ENCODE measurements around the gene ADCY2. TPM values are rescaled to one million over a fixed set of nuclear protein-coding genes. Genes with fewer than 3 reads are reported as not detected.

ADCY2 gene
- total RNA-seq, 1 experiment from 2014 or later: not detected

GRCh38 chr5:7363067-7363677 lies 32.8 kb upstream of the ADCY2 start:
- CTCF ChIA-PET: no interaction called here
- POLR2A ChIA-PET: no interaction called here
- Mint-ChIP-seq H3K27ac (ENCODE audit: low read depth, unreplicated experiment) (no peak overlapping the region), H3K36me3 (ENCODE audit: insufficient read depth, unreplicated experiment) (no peaks in the 10 kb centered on the region), H3K4me1 (ENCODE audit: insufficient read depth, unreplicated experiment) (no peaks in the 10 kb centered on the region), H3K27me3 (ENCODE audit: insufficient read depth, unreplicated experiment) (no peaks in the 10 kb centered on the region), H3K9me3 (ENCODE audit: unreplicated experiment) (peaks cover 26% of the 10 kb centered on the region), H3K4me3 (ENCODE audit: unreplicated experiment) (no peak overlapping the region)
- no peak for DNase-seq (ENCODE audit: unreplicated experiment)
- intact Hi-C loops (cut with micrococcal nuclease): no loop called here
- no peak for TF ChIP-seq CTCF (IDR thresholded peaks at IDR 0.05; ENCODE audit: unreplicated experiment)
- no TSS peak for BruUV-seq (replicated peaks)

- intact Hi-C loops (cut with micrococcal nuclease): no loop called here
- BruUV-seq (replicated peaks): no TSS peak
- no peaks in the 10 kb centered on the region for H3K36me3 Mint-ChIP-seq (ENCODE audit: insufficient read depth, unreplicated experiment)
- H3K27ac Mint-ChIP-seq (ENCODE audit: low read depth, unreplicated experiment): no peak overlapping the region
- TF ChIP-seq CTCF (IDR thresholded peaks at IDR 0.05; ENCODE audit: unreplicated experiment): no peak
- peaks cover 23% of the 10 kb centered on the region for H3K9me3 Mint-ChIP-seq (ENCODE audit: unreplicated experiment)
- H3K4me3 Mint-ChIP-seq (ENCODE audit: unreplicated experiment): no peak overlapping the region
- no peak for DNase-seq (ENCODE audit: unreplicated experiment)
- CTCF ChIA-PET: no interaction called here
- H3K4me1 Mint-ChIP-seq (ENCODE audit: insufficient read depth, unreplicated experiment): no peaks in the 10 kb centered on the region
- POLR2A ChIA-PET: no interaction called here
- H3K27me3 Mint-ChIP-seq (ENCODE audit: insufficient read depth, unreplicated experiment): no peaks in the 10 kb centered on the region
Measured at GRCh38 chr5:7364226-7364875, 31.6 kb upstream of the ADCY2 start.

DNA sequence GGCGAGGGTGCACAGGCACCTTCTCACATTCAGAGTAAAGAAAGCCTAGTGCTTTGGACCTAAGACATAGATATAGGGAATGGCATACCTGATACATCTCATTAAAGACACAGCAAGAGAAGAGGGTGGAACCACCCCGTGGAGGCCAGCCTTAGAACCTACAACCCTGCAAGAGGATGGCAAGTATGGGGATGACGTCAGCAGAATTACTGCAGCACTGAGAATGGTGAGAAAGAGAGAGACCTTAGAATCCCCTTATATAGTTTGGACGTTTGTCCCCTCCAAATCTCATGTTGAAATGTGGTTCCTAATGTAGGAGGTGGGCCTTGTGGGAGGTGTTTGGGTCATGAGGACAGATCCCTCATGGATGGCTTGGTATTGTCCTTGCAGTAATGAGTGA lies 28.2 kb upstream of the ADCY2 start:
- Mint-ChIP-seq H3K4me1 (ENCODE audit: insufficient read depth, unreplicated experiment) (no peaks in the 10 kb centered on the region), H3K4me3 (ENCODE audit: unreplicated experiment) (no peak overlapping the region), H3K36me3 (ENCODE audit: insufficient read depth, unreplicated experiment) (no peaks in the 10 kb centered on the region), H3K27ac (ENCODE audit: low read depth, unreplicated experiment) (no peak overlapping the region), H3K9me3 (ENCODE audit: unreplicated experiment) (peaks cover 31% of the 10 kb centered on the region), H3K27me3 (ENCODE audit: insufficient read depth, unreplicated experiment) (no peaks in the 10 kb centered on the region)
- ChIA-PET POLR2A (no interaction called here), CTCF (interaction anchor here (0.6 kb wide), 1 partner anchor 394 kb away, joined by 3 read pairs; no protein-coding TSS in a partner anchor)
- intact Hi-C loops (cut with micrococcal nuclease): no loop called here
- TF ChIP-seq CTCF (IDR thresholded peaks at IDR 0.05; ENCODE audit: unreplicated experiment): no peak
- BruUV-seq (replicated peaks): no TSS peak
- DNase-seq (ENCODE audit: unreplicated experiment): no peak

GRCh38 chr5:7372399-7372798 lies 23.5 kb upstream of the ADCY2 start:
- ChIA-PET POLR2A (no interaction called here), CTCF (no interaction called here)
- H3K27ac Mint-ChIP-seq (ENCODE audit: low read depth, unreplicated experiment): no peak overlapping the region
- H3K4me3 Mint-ChIP-seq (ENCODE audit: unreplicated experiment): no peak overlapping the region
- no peaks in the 10 kb centered on the region for H3K4me1 Mint-ChIP-seq (ENCODE audit: insufficient read depth, unreplicated experiment)
- peaks cover 21% of the 10 kb centered on the region for H3K27me3 Mint-ChIP-seq (ENCODE audit: insufficient read depth, unreplicated experiment)
- H3K36me3 Mint-ChIP-seq (ENCODE audit: insufficient read depth, unreplicated experiment): no peaks in the 10 kb centered on the region
- no peak for TF ChIP-seq CTCF (IDR thresholded peaks at IDR 0.05; ENCODE audit: unreplicated experiment)
- intact Hi-C loops (cut with micrococcal nuclease): no loop called here
- H3K9me3 Mint-ChIP-seq (ENCODE audit: unreplicated experiment): peaks cover 43% of the 10 kb centered on the region
- DNase-seq (ENCODE audit: unreplicated experiment): no peak
- no TSS peak for BruUV-seq (replicated peaks)

All from MCF 10A (cell line).